Mesendoderm (in vitro differentiated cells): Measurements from ENCODE around the gene BTBD1.
"Not testable (repeated sequence)": the region's sequence is repeated elsewhere in the genome, so short reads cannot be mapped to it uniquely, and the experiment has no call there.

Experiments used
- DNase-seq: peaks from one replicate; pipeline ENCODE4 v3.0.0; 2013
- H2AK5ac ChIP-seq: 2 replicates; pipeline ENCODE4 v1.6.1; 2013; ENCODE audit warnings: low read length, inconsistent platforms
- H2BK120ac ChIP-seq: 2 replicates; pipeline ENCODE4 v1.6.1; 2013; ENCODE audit warnings: low read depth, mild to moderate bottlenecking, low read length, moderate library complexity, mixed read lengths
- H2BK15ac ChIP-seq: replicated peaks from 2 replicates; pipeline ENCODE4 v1.6.1; 2013; ENCODE audit warnings: low read depth, mild to moderate bottlenecking, moderate library complexity
- H2BK5ac ChIP-seq: 2 replicates; pipeline ENCODE4 v1.6.1; 2013; ENCODE audit warnings: low read length, inconsistent platforms
- H3K18ac ChIP-seq: 2 replicates; pipeline ENCODE4 v1.6.1; 2013; ENCODE audit warnings: mild to moderate bottlenecking, low read length, mixed read lengths
- H3K23ac ChIP-seq: one replicate; pipeline ENCODE4 v1.6.1; 2013; ENCODE audit warnings: low read length
- H3K27ac ChIP-seq: 2 replicates; pipeline ENCODE4 v1.5.1; 2013; ENCODE audit warnings: low read depth, mild to moderate bottlenecking, inconsistent platforms, low read length, moderate library complexity
- H3K27me3 ChIP-seq: 2 replicates; pipeline ENCODE4 v1.6.1; 2013; ENCODE audit warnings: low read length, control low read depth, mild to moderate bottlenecking, inconsistent platforms; ENCODE audit not compliant: insufficient read depth, poor library complexity
- H3K36me3 ChIP-seq: 2 replicates; pipeline ENCODE4 v1.6.1; 2013; ENCODE audit warnings: low read length, inconsistent platforms; ENCODE audit not compliant: control insufficient read depth, insufficient read depth
- H3K4ac ChIP-seq: one replicate; pipeline ENCODE4 v1.6.1; 2013; ENCODE audit warnings: low read depth, mild to moderate bottlenecking, low read length, moderate library complexity
- H3K4me1 ChIP-seq: 2 replicates; pipeline ENCODE4 v1.6.1; 2013; ENCODE audit warnings: low read depth, low read length, inconsistent platforms; ENCODE audit not compliant: control insufficient read depth
- H3K4me2 ChIP-seq: 2 replicates; pipeline ENCODE4 v1.6.1; 2013; ENCODE audit warnings: low read length
- H3K4me3 ChIP-seq: 2 replicates; pipeline ENCODE4 v1.5.1; 2013; ENCODE audit warnings: mild to moderate bottlenecking, low read length
- H3K56ac ChIP-seq: one replicate; pipeline ENCODE4 v1.6.1; 2013; ENCODE audit warnings: low read length
- H3K79me1 ChIP-seq: 2 replicates; pipeline ENCODE4 v1.6.1; 2013; ENCODE audit warnings: low read length, inconsistent platforms
- H3K79me2 ChIP-seq: 2 replicates; pipeline ENCODE4 v1.6.1; 2013; ENCODE audit warnings: mild to moderate bottlenecking, low read length; ENCODE audit not compliant: control insufficient read depth, insufficient read depth
- H3K9ac ChIP-seq: 2 replicates; pipeline ENCODE4 v1.6.1; 2013; ENCODE audit warnings: low read length, inconsistent platforms
- H4K5ac ChIP-seq: one replicate; pipeline ENCODE4 v1.6.1; 2013; ENCODE audit warnings: low read length
- H4K8ac ChIP-seq: one replicate; pipeline ENCODE4 v1.6.1; 2013; ENCODE audit warnings: low read depth, mild to moderate bottlenecking, control low read depth, low read length, moderate library complexity
- WGBS: extraction: QIAGEN DNeasy Blood & Tissue Kit; methylation state at CpG from one replicate; pipeline ENCODE4 v1.1.7; 2013; ENCODE audit warnings: low lambda C conversion rate, missing lambda C conversion rate; ENCODE audit not compliant: insufficient coverage; ENCODE audit errors: extremely low coverage; 5-methylcytosine and 5-hydroxymethylcytosine counted together

The BTBD1 gene

GRCh38 chr15:83082730-83083386 is 15.8 kb upstream of the BTBD1 start:
- Histone ChIP-seq H3K27ac (no peak overlapping the region), H3K18ac (no peak overlapping the region), H3K56ac (no peak overlapping the region), H4K5ac (no peak overlapping the region), H4K8ac (no peak overlapping the region), H2BK120ac (no peak overlapping the region), H3K9ac (no peak overlapping the region), H3K4me2 (no peak overlapping the region), H3K36me3 (no peaks in the 10 kb centered on the region), H2BK5ac (no peak overlapping the region), H3K27me3 (no peaks in the 10 kb centered on the region), H3K23ac (no peak overlapping the region), H3K4me3 (no peak overlapping the region), H2BK15ac (no peak overlapping the region), H3K4me1 (no peaks in the 10 kb centered on the region), H3K79me2 (no peaks in the 10 kb centered on the region), H2AK5ac (no peak overlapping the region), H3K4ac (no peak overlapping the region), H3K79me1 (no peaks in the 10 kb centered on the region)
- no CpG with 5 or more reads among the region's 5 CpGs for WGBS
- no peak for DNase-seq

DNA sequence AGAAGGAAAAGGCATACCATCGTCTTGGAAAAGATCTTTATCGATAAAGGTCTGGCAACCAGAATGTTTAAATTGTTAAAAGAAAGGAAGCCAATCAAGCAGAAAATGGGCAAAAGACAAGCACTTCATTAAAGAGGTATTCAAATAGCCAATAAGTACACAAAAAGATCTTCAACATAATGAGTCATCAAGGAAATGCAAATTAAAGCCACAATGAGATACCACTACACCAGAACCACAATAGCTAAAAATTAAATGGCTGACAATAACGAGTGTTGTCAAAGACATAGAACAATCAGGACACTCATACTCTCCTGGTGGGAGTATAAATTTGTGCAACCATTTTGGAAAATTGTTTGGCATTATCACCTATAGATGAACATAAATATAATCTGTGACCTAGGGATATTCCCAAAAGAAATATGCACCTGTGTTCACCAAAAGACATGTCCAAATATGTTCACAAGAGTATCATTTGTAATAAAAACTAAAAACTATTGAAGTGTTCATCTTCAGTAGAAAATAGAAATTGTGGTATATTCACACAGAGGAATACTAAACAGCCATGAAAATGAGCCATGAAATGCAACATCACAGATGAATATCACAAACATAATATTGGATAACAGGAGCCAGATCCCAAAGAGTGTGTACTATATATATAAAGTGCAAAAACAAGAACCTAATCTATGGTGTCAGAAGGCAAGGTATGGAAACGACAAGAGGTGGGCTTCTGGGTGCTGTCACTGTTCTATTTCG is 14.4 kb upstream of the BTBD1 start:
- Histone ChIP-seq H3K79me1 (no peaks in the 10 kb centered on the region), H3K27ac (no peak overlapping the region), H2AK5ac (no peak overlapping the region), H4K5ac (no peak overlapping the region), H3K4me2 (no peak overlapping the region), H3K27me3 (no peaks in the 10 kb centered on the region), H3K4ac (no peak overlapping the region), H3K9ac (no peak overlapping the region), H4K8ac (no peak overlapping the region), H3K23ac (no peak overlapping the region), H3K4me3 (no peak overlapping the region), H3K4me1 (no peaks in the 10 kb centered on the region), H2BK120ac (no peak overlapping the region), H3K56ac (no peak overlapping the region), H3K79me2 (no peaks in the 10 kb centered on the region), H3K18ac (no peak overlapping the region), H2BK15ac (no peak overlapping the region), H2BK5ac (no peak overlapping the region), H3K36me3 (no peaks in the 10 kb centered on the region)
- no peak for DNase-seq
- no CpG with 5 or more reads among the region's 5 CpGs for WGBS

DNA sequence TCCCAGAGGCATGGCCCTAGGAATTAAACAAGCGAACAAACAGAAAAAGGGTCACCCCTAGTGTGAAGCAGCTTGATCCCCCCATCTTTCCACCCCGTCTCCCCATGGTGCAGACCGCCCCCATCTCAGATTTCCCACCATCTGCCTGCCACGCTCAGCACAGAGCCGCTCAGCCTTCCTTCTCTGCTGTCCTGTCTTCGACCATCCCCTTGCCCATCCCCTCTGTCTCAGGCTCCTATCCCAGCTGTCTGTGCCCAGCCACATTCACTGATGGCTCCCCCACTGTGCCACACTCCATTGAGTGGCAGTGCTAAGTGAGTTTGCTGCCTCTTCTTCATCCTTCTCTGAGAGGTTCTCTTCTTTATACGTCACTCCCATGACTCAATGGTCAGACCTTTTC is 11.7 kb upstream of the BTBD1 start:
- no peak overlapping the region for H3K4me2 ChIP-seq
- no peak overlapping the region for H3K56ac ChIP-seq
- no peak overlapping the region for H3K23ac ChIP-seq
- H3K27ac ChIP-seq: no peak overlapping the region
- no peak overlapping the region for H3K18ac ChIP-seq
- no peak overlapping the region for H2BK15ac ChIP-seq
- H3K4me3 ChIP-seq: no peak overlapping the region
- H2BK5ac ChIP-seq: no peak overlapping the region
- no peak overlapping the region for H2BK120ac ChIP-seq
- DNase-seq: no peak
- no peaks in the 10 kb centered on the region for H3K79me1 ChIP-seq
- no peaks in the 10 kb centered on the region for H3K4me1 ChIP-seq
- H2AK5ac ChIP-seq: no peak overlapping the region
- no peak overlapping the region for H3K4ac ChIP-seq
- no peaks in the 10 kb centered on the region for H3K79me2 ChIP-seq
- no peak overlapping the region for H4K5ac ChIP-seq
- no CpG with 5 or more reads among the region's 7 CpGs for WGBS
- H4K8ac ChIP-seq: no peak overlapping the region
- H3K9ac ChIP-seq: no peak overlapping the region
- no peaks in the 10 kb centered on the region for H3K27me3 ChIP-seq
- no peaks in the 10 kb centered on the region for H3K36me3 ChIP-seq

- Histone ChIP-seq H3K36me3 (no peaks in the 10 kb centered on the region), H2AK5ac (no peak overlapping the region), H2BK15ac (no peak overlapping the region), H3K4me1 (no peaks in the 10 kb centered on the region), H3K18ac (no peak overlapping the region), H3K79me2 (no peaks in the 10 kb centered on the region), H3K27me3 (no peaks in the 10 kb centered on the region), H4K8ac (no peak overlapping the region), H2BK5ac (no peak overlapping the region), H3K56ac (no peak overlapping the region), H2BK120ac (no peak overlapping the region), H3K4ac (no peak overlapping the region), H4K5ac (no peak overlapping the region), H3K27ac (no peak overlapping the region), H3K9ac (no peak overlapping the region), H3K4me2 (no peak overlapping the region), H3K23ac (no peak overlapping the region), H3K4me3 (no peak overlapping the region), H3K79me1 (no peaks in the 10 kb centered on the region)
- no peak for DNase-seq
- WGBS: no CpG with 5 or more reads among the region's 5 CpGs
Observed at GRCh38 chr15:83077491-83078230, 10.6 kb upstream of the BTBD1 start.

DNA sequence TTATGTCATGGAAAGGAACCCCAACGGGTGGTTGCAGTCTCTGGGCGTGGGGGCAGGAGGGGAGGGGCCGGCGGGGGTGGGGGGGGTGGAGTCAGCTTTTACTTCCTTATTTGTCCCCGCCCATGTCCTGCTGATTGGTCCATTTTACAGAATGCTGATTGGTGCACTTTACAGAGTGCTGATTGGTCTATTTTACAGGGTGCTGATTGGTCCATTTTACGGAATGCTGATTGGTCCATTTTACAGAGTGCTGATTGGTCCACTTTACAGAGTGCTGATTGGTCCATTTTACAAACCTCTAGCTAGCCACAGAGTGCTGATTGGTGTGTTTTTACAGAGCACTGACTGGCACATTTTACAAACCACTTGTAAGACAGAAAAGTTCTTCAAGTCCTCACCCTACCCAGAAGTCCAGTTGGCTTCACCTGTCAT is 2.2 kb upstream of the BTBD1 start:
- not testable (repeated sequence) for H2BK15ac ChIP-seq, H2AK5ac ChIP-seq, H3K4me1 ChIP-seq, H3K9ac ChIP-seq, H4K5ac ChIP-seq, H2BK120ac ChIP-seq, H3K4me2 ChIP-seq, H3K4ac ChIP-seq, H3K79me1 ChIP-seq, H3K36me3 ChIP-seq, H3K56ac ChIP-seq, H2BK5ac ChIP-seq, H3K27ac ChIP-seq, H3K27me3 ChIP-seq, H4K8ac ChIP-seq, H3K4me3 ChIP-seq, H3K18ac ChIP-seq, H3K23ac ChIP-seq
- peaks cover 19% of the 10 kb centered on the region for H3K79me2 ChIP-seq
- WGBS: no CpG with 5 or more reads among the region's 6 CpGs
- DNase-seq: peak; percentile 58
